K562 (cell line): ENCODE data around the gene DMGDH. TPM values are rescaled to one million over a fixed set of nuclear protein-coding genes. Genes with fewer than 3 reads are reported as not detected.

ENCODE experiments used
- ATAC-seq: fragments of 200-7000 bp; cut with Tn5 transposase; 3 replicates; pipeline ENCODE4 v1.9.1; 2020; ENCODE audit warnings: moderate library complexity
- BruUV-seq: library from RNA; stranded (reverse); fragments of 400-500 nt; replicated peaks from 2 replicates; lab custom pipeline; 2021; lab: Mats Ljungman, UMichigan
- CTCF ChIA-PET: fragments of 300-600 bp; formaldehyde crosslinking; extraction: SDS; loops from one replicate; lab custom pipeline; 2021; ENCODE audit warnings: low intra/inter-chr PET ratio; lab: Yijun Ruan, JAX
- POLR2A ChIA-PET: fragments of 300-600, 350-650 bp; sonication (Branson Sonifier 250); formaldehyde crosslinking; extraction: SDS; loops from one replicate; lab custom pipeline; 2021; ENCODE audit warnings: antibody characterized with exemption, inconsistent platforms; lab: Yijun Ruan, JAX
- DNase-seq, 4 experiments: peaks; one replicate each; pipeline versions ENCODE4 v3.0.0 to v3.0.0-alpha.2; 2011 to 2018; ENCODE audit warnings: low spot score in 3 of 4, mixed read lengths in 3 of 4; ENCODE audit errors: extremely low read depth in 1 of 4
- FAIRE-seq: peaks from 2 replicates; lab custom pipeline; 2011; peaks lifted over from hg19 to GRCh38; lab: Jason Lieb, UNC
- H2AFZ ChIP-seq: 2 replicates; pipeline ENCODE4 v1.6.0; 2011; ENCODE audit warnings: low read depth, low read length, control low read depth, inconsistent platforms
- H3K27ac ChIP-seq: fragments of 200-600 bp; 3 replicates; pipeline ENCODE4 v1.8.0; 2011; ENCODE audit warnings: low read depth, mild to moderate bottlenecking, control low read depth, inconsistent platforms, low read length, moderate library complexity, mixed read lengths; ENCODE audit errors: extremely low read depth
- H3K27me3 ChIP-seq, 2 experiments: fragments of 300-600 bp in 1 of 2; 2 replicates in 1 of 2; 3 replicates in 1 of 2; pipeline versions ENCODE4 v1.6.0 to v1.8.0; 2011; ENCODE audit warnings: inconsistent platforms in 2 of 2, low read length in 2 of 2, mild to moderate bottlenecking in 1 of 2, mixed read lengths in 1 of 2, moderate library complexity in 1 of 2; ENCODE audit not compliant: control insufficient read depth in 2 of 2, insufficient read depth in 2 of 2
- H3K36me3 ChIP-seq: fragments of 300-600 bp; 3 replicates; pipeline ENCODE4 v1.8.0; 2011; ENCODE audit warnings: mild to moderate bottlenecking, low read length, inconsistent platforms; ENCODE audit not compliant: control insufficient read depth, insufficient read depth
- H3K4me1 ChIP-seq, 2 experiments: fragments of 200-600 bp in 1 of 2; replicated peaks in 1 of 2; 2 replicates in 1 of 2; 3 replicates in 1 of 2; pipeline versions ENCODE4 v1.5.1 to v1.8.0; 2011; ENCODE audit warnings: inconsistent platforms in 2 of 2, low read length in 2 of 2, mild to moderate bottlenecking in 1 of 2, mixed read lengths in 1 of 2, moderate library complexity in 1 of 2; ENCODE audit not compliant: control insufficient read depth in 2 of 2, insufficient read depth in 2 of 2
- H3K4me2 ChIP-seq: 2 replicates; pipeline ENCODE4 v1.6.1; 2011; ENCODE audit warnings: low read length, control low read depth, inconsistent platforms, mixed read lengths; ENCODE audit not compliant: insufficient read depth
- H3K4me3 ChIP-seq: fragments of 200-600 bp; sonication (generic), shearing (Covaris generic); 2 replicates; pipeline ENCODE4 v1.5.1; 2016; ENCODE audit warnings: control low read depth, inconsistent platforms
- H3K79me2 ChIP-seq: fragments of 200-600 bp; 3 replicates; pipeline ENCODE4 v1.8.0; 2011; ENCODE audit warnings: low read length, inconsistent platforms; ENCODE audit not compliant: control insufficient read depth, insufficient read depth
- H3K9ac ChIP-seq, 2 experiments: 2 replicates each; pipeline versions ENCODE4 v1.6.0 to v1.6.1; 2011; ENCODE audit warnings: low read depth in 2 of 2, low read length in 2 of 2, control low read depth in 1 of 2, inconsistent platforms in 1 of 2, mild to moderate bottlenecking in 1 of 2, mixed read lengths in 1 of 2; ENCODE audit not compliant: insufficient read depth in 1 of 2
- H3K9me1 ChIP-seq: one replicate; pipeline ENCODE4 v1.6.0; 2011; ENCODE audit warnings: inconsistent platforms, mild to moderate bottlenecking, low read length, moderate library complexity; ENCODE audit not compliant: control insufficient read depth, insufficient read depth
- H3K9me3 ChIP-seq: replicated peaks from 2 replicates; pipeline ENCODE4 v1.5.1; 2011; ENCODE audit warnings: low read depth, low read length, inconsistent platforms; ENCODE audit not compliant: control insufficient read depth, insufficient read depth
- H4K20me1 ChIP-seq: replicated peaks from 2 replicates; pipeline ENCODE4 v1.6.1; 2011; ENCODE audit warnings: low read length, inconsistent platforms, mixed read lengths; ENCODE audit not compliant: control insufficient read depth, insufficient read depth
- ARID2 ChIP-seq: fragments of 450-650 bp; IDR thresholded peaks from 2 replicates; pipeline ENCODE4 v1.6.1; 2017; ENCODE audit warnings: antibody characterized with exemption, mild to moderate bottlenecking
- CCAR2 ChIP-seq: fragments of 200-400 bp; formaldehyde crosslinking; IDR thresholded peaks from 2 replicates; pipeline ENCODE4 v1.6.1; 2017; ENCODE audit warnings: mild to moderate bottlenecking, low read depth, low read length
- CEBPG ChIP-seq, 3 experiments: fragments of 200-800 bp in 1 of 3; sonication (Bioruptor generic) in 1 of 3; sonication (generic) in 1 of 3; formaldehyde crosslinking in 1 of 3; IDR thresholded peaks in 2 of 3; conservative IDR thresholded peaks in 1 of 3; 2 replicates each; pipeline versions ENCODE4 v1.6.1 to v1.8.0; 2016 to 2022; ENCODE audit warnings: missing compliant biosample characterization in 2 of 3, missing genetic modification characterization in 2 of 3, mild to moderate bottlenecking in 1 of 3, missing genetic modification reagents in 1 of 3
- PML ChIP-seq: IDR thresholded peaks from 2 replicates; pipeline ENCODE4 v1.6.1; 2012; ENCODE audit warnings: low read length, inconsistent platforms
- RBM15 ChIP-seq: fragments of 200-400 bp; formaldehyde crosslinking; IDR thresholded peaks from 2 replicates; pipeline ENCODE4 v1.6.1; 2018; ENCODE audit warnings: mild to moderate bottlenecking, low read length, moderate library complexity; ENCODE audit not compliant: insufficient read depth
- RBM39 ChIP-seq: fragments of 200-400 bp; formaldehyde crosslinking; optimal IDR thresholded peaks from 2 replicates; pipeline ENCODE3; 2018; ENCODE audit warnings: low read depth, low read length
- SRF ChIP-seq, 2 experiments: fragments of 250-450, 450-650 bp in 1 of 2; sonication (Bioruptor Pico) in 1 of 2; sonication (generic) in 1 of 2; formaldehyde crosslinking; IDR thresholded peaks; 2 replicates each; pipeline versions ENCODE4 v1.5.0 to v1.5.1; 2020 to 2022; ENCODE audit warnings: mild to moderate bottlenecking in 1 of 2, missing genetic modification reagents in 1 of 2
- ZKSCAN3 ChIP-seq: fragments of 250-450 bp; sonication (Bioruptor Pico); IDR thresholded peaks from 2 replicates; pipeline ENCODE4 v1.4.0; 2020
- WGBS: fragments of 100-300 bp; shearing (Covaris generic); methylation state at CpG from one replicate; pipeline ENCODE4 v1.1.6; 2016; ENCODE audit warnings: low coverage, mixed read lengths; ENCODE audit not compliant: insufficient coverage; ENCODE audit errors: missing lambda C conversion rate; 5-methylcytosine and 5-hydroxymethylcytosine counted together
- in situ Hi-C: fragments of 300-500 bp; cut with MboI; formaldehyde crosslinking; loops from 4 replicates; pipeline ENCODE4 v1.15.0; 2018; ENCODE audit warnings: inconsistent platforms, mixed read lengths
- intact Hi-C: fragments of 100-400 bp; cut with micrococcal nuclease; formaldehyde crosslinking; loops from 2 replicates; pipeline ENCODE4 v1.14.2; 2022
- polyA plus RNA-seq, 8 experiments: library from polyadenylated mRNA; depleted of rRNA in 4 of 8; stranded (reverse) in 5 of 8; unstranded in 3 of 8; fragments of >200 nt; fragmentation: Nextera tagmentation in 2 of 8; fragmentation: Illumina TruSeq in 1 of 8; extraction: Ambion mirVana in 2 of 8; extraction: Trizol in 1 of 8; gene quantifications; 2 replicates each; pipeline versions ENCODE4 v1.2.1 to v1.2.3, GENCODE V29; 2011 to 2014; ENCODE audit warnings: inconsistent platforms in 1 of 8, missing spikeins in 1 of 8
- total RNA-seq, 7 experiments: library from RNA; depleted of rRNA in 6 of 7; stranded (reverse); fragments of >200 nt in 6 of 7; fragmentation: Illumina TruSeq in 2 of 7; extraction: Trizol in 2 of 7; gene quantifications; 2 replicates each; pipeline versions ENCODE4 v1.2.1 to v1.2.3, GENCODE V29; 2011 to 2021; ENCODE audit warnings: low replicate concordance in 1 of 7
- TF ChIP-seq, protein P1 (sequence below): fragments of 450-650 bp; formaldehyde crosslinking; IDR thresholded peaks from 2 replicates; pipeline ENCODE4 v1.4.0; 2022; ENCODE audit warnings: missing genetic modification characterization
- TF ChIP-seq, protein P2 (sequence below), 2 experiments: fragments of 450-650 bp; conservative IDR thresholded peaks; 2 replicates each; pipeline ENCODE4 v1.6.1; 2017; ENCODE audit warnings: mild to moderate bottlenecking in 2 of 2, moderate library complexity in 2 of 2

The DMGDH gene
- total and polyA plus RNA-seq, 9 of the 15 experiments (the other 6 are each of a cell fraction or from before 2014, with no cell fraction given) = 0.13 to 0.58 TPM; not detected in 7

DNA sequence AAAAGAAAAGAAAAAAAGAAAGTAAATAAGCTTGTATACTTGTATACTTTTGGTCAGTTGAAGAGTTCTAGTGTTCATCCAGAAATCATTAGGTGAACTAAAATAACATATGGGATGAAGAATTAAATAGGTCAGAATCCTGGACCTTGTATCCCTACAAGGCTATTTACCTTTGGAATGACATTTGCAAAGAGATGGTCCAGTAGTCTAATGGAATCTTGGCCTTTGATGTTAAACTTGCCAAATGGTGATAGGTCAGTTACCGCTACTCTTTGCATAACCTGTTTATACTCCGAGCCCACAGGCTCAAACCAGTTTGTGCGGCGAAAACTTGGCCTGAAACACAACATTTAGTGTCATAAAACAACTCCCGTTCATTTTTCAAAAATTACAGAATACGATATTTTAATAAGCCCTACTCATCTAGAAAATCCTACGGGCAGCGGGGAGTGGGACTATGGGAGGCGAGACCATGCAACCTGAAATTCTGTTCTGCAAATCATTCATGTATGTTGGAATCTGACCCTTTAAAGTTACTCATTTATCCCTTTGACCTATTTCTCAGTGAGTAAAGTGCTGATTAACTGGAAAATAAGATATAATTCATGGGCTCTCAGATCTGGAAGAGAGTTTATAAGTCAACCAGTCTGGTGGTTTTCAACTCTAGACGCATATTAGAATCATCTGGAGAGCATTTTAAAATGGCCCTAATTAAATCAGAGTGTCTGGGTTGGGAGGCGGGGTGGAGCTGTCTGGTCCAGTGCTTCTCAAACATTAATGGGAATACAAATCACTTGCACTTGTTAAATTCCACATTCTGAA is 38.6 kb downstream of the DMGDH start (continued):
- TF ChIP-seq RBM39 = no peak
- no peak for TF ChIP-seq PML
- no peak for TF ChIP-seq SRF (CRISPR knock-in tag; IDR thresholded peaks at IDR 0.05)
- TF ChIP-seq RBM15 = no peak
- TF ChIP-seq, protein P1, sequence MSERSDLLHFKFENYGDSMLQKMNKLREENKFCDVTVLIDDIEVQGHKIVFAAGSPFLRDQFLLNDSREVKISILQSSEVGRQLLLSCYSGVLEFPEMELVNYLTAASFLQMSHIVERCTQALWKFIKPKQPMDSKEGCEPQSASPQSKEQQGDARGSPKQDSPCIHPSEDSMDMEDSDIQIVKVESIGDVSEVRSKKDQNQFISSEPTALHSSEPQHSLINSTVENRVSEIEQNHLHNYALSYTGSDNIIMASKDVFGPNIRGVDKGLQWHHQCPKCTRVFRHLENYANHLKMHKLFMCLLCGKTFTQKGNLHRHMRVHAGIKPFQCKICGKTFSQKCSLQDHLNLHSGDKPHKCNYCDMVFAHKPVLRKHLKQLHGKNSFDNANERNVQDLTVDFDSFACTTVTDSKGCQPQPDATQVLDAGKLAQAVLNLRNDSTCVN = no peak
- no peak for TF ChIP-seq ZKSCAN3 (CRISPR knock-in tag)

DNA sequence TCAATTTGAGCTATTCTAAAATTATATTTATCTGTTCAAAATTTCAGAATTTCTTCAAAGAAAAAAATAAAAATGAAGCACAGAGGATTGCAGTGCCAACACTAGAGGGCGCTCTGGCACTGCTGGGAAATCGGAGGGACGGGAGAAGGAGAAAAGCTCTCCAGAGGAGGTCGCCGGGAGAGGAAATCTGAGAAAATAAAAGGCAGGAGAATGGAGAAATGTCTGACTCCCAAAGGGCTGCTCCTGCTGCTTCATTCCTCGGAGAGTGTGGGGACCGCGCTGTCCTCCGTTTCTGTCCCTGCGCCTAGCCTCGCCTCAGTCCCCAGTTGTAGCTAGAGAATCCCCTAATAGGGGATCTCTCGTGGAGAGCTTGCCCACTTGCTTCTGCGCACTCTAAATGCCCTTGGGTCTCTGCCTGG is 44.4 kb downstream of the DMGDH start:
- POLR2A ChIA-PET = interaction anchor here (0.8 to 0.9 kb wide), 2 partner anchors 19 to 108 kb away, joined by 4 to 5 read pairs; no protein-coding TSS in a partner anchor
- H3K4me3 ChIP-seq = no peak overlapping the region
- in situ Hi-C loops = loop anchor here (5.0 to 25.0 kb wide), 3 partner anchors 107 to 837 kb away; no protein-coding TSS in a partner anchor
- TF ChIP-seq ARID2 = peak; percentile 65; the same call in 1 of the 2 replicates
- TF ChIP-seq, protein P2, sequence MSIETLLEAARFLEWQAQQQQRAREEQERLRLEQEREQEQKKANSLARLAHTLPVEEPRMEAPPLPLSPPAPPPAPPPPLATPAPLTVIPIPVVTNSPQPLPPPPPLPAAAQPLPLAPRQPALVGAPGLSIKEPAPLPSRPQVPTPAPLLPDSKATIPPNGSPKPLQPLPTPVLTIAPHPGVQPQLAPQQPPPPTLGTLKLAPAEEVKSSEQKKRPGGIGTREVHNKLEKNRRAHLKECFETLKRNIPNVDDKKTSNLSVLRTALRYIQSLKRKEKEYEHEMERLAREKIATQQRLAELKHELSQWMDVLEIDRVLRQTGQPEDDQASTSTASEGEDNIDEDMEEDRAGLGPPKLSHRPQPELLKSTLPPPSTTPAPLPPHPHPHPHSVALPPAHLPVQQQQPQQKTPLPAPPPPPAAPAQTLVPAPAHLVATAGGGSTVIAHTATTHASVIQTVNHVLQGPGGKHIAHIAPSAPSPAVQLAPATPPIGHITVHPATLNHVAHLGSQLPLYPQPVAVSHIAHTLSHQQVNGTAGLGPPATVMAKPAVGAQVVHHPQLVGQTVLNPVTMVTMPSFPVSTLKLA (conservative IDR thresholded peaks at IDR 0.05) = no peak
- no peak for TF ChIP-seq CCAR2
- TF ChIP-seq CEBPG (CRISPR knock-in tag; IDR thresholded peaks at IDR 0.05) = no peak
- 0 out of 4 replicates have a peak, but pooled peaks of 1 of the 2 experiments have one; percentile 43 for TF ChIP-seq CEBPG (tag; conservative IDR thresholded peaks at IDR 0.05 in 1 of 2, IDR thresholded peaks at IDR 0.05 in 1 of 2)

More for the DNA sequence above, 44.4 kb downstream of the DMGDH start:
- H2AFZ ChIP-seq = 0 out of 2 replicates have a peak overlapping the region, but pooled peaks have one; percentile 17
- WGBS = 4% methylated on average over 13 of the region's 13 CpGs
- no peaks in the 10 kb centered on the region for H3K9me3 ChIP-seq
- H4K20me1 ChIP-seq = no peaks in the 10 kb centered on the region
- ATAC-seq (peak; percentile 80), DNase-seq (peak; percentile 61 to 72 (median 64)), FAIRE-seq (peak; percentile 76)
- no peaks in the 10 kb centered on the region for H3K9me1 ChIP-seq
- BruUV-seq = no TSS peak
- H3K4me1 ChIP-seq = no peaks in the 10 kb centered on the region; a peak in 1 of 5 replicates
- peak overlapping the region in 1 of 2 experiments; percentile 45; a peak in 1 of 4 replicates for H3K9ac ChIP-seq
- H3K79me2 ChIP-seq = no peaks in the 10 kb centered on the region
- H3K4me2 ChIP-seq = peak overlapping the region; percentile 54
- no peaks in the 10 kb centered on the region for H3K36me3 ChIP-seq
- CTCF ChIA-PET = interaction anchor here (1.1 to 5.1 kb wide), 5 partner anchors 85 to 1059 kb away, joined by 3 to 62 read pairs (median 9); no protein-coding TSS in a partner anchor
- H3K27me3 ChIP-seq = peaks cover 3 to 6% of the 10 kb centered on the region in 2 experiments; a peak in 3 of 5 replicates
- H3K27ac ChIP-seq = no peak overlapping the region
- intact Hi-C loops = loop anchor here (1.0 to 10.0 kb wide), 5 partner anchors 85 to 1058 kb away; no protein-coding TSS in a partner anchor
